GM12878 (cell line): ENCODE measurements around the gene DPH7. TPM values are rescaled to one million over a fixed set of nuclear protein-coding genes. Genes with fewer than 3 reads are reported as not detected.
A peak's percentile ranks its signal among the peaks of the same experiment; 100 is the strongest.
"Not testable (repeated sequence)": the region's sequence is repeated elsewhere in the genome, so short reads cannot be mapped to it uniquely, and the experiment has no call there.

Source experiments
- ATAC-seq: fragments of 200-7000 bp; cut with Tn5 transposase; 3 replicates; pipeline ENCODE4 v1.9.1; 2020; ENCODE audit warnings: mild to moderate bottlenecking, moderate library complexity
- BruUV-seq: library from RNA; stranded (reverse); fragments of 400-500 nt; replicated peaks from 2 replicates; lab custom pipeline; 2021; lab: Mats Ljungman, UMichigan
- CTCF ChIA-PET: fragments of 300-600 bp; sonication (Branson Sonifier 250); formaldehyde crosslinking; extraction: SDS; loops from one replicate; lab custom pipeline; 2021; ENCODE audit warnings: inconsistent platforms; lab: Yijun Ruan, JAX
- POLR2A ChIA-PET: fragments of 350-600 bp; formaldehyde crosslinking; extraction: SDS; loops from one replicate; lab custom pipeline; 2021; ENCODE audit warnings: inconsistent platforms; lab: Charles Lee
- RAD21 ChIA-PET: fragments of 300-600 bp; sonication (Branson Sonifier 250); formaldehyde crosslinking; loops from one replicate; lab custom pipeline; 2023; ENCODE audit warnings: antibody characterized with exemption; ENCODE audit not compliant: unreplicated experiment; lab: Charles Lee
- SMC1A ChIA-PET: fragments of 300-600 bp; sonication (Branson Sonifier 250); formaldehyde crosslinking; loops from one replicate; lab custom pipeline; 2023; ENCODE audit not compliant: unreplicated experiment, uncharacterized antibody; lab: Charles Lee
- DNase-seq: peaks from one replicate; pipeline ENCODE4 v3.0.0-alpha.2; 2011; ENCODE audit warnings: low read depth, low spot score
- FAIRE-seq: peaks from 3 replicates; lab custom pipeline; 2011; peaks lifted over from hg19 to GRCh38; lab: Jason Lieb, UNC
- H2AFZ ChIP-seq: 2 replicates; pipeline ENCODE4 v1.6.0; 2011; ENCODE audit warnings: low read depth, low read length, control low read depth; ENCODE audit not compliant: control insufficient read depth
- H3K27ac ChIP-seq: 2 replicates; pipeline ENCODE4 v1.5.1; 2011; ENCODE audit warnings: control low read depth; ENCODE audit not compliant: control insufficient read depth, insufficient read depth
- H3K27me3 ChIP-seq, 2 experiments: replicated peaks in 1 of 2; 2 replicates each; pipeline versions ENCODE4 v1.6.0 to v1.6.1; 2011; ENCODE audit warnings: low read length in 1 of 2; ENCODE audit not compliant: control insufficient read depth in 2 of 2, insufficient read depth in 2 of 2
- H3K36me3 ChIP-seq, 2 experiments: 2 replicates each; pipeline ENCODE4 v1.5.1; 2011; ENCODE audit warnings: low read length in 1 of 2; ENCODE audit not compliant: control insufficient read depth in 2 of 2, insufficient read depth in 2 of 2
- H3K4me1 ChIP-seq: 2 replicates; pipeline ENCODE4 v1.6.1; 2011; ENCODE audit warnings: mild to moderate bottlenecking, low read length, moderate library complexity, mixed read lengths; ENCODE audit not compliant: control insufficient read depth, insufficient read depth
- H3K4me2 ChIP-seq: 2 replicates; pipeline ENCODE4 v1.6.0; 2011; ENCODE audit warnings: control low read depth; ENCODE audit not compliant: control insufficient read depth, insufficient read depth
- H3K4me3 ChIP-seq: fragments of 200-600 bp; sonication (generic); 2 replicates; pipeline ENCODE4 v1.5.1; 2016
- H3K79me2 ChIP-seq: 2 replicates; pipeline ENCODE4 v1.6.0; 2011; ENCODE audit warnings: low read length; ENCODE audit not compliant: control insufficient read depth, insufficient read depth
- H3K9ac ChIP-seq: 2 replicates; pipeline ENCODE4 v1.8.0; 2011; ENCODE audit warnings: low read length, control low read depth, mixed read lengths; ENCODE audit not compliant: control insufficient read depth, insufficient read depth
- H3K9me3 ChIP-seq: replicated peaks from 3 replicates; pipeline ENCODE4 v1.5.1; 2011; ENCODE audit warnings: mild to moderate bottlenecking, low read length; ENCODE audit not compliant: control insufficient read depth, insufficient read depth
- H4K20me1 ChIP-seq: 2 replicates; pipeline ENCODE4 v1.6.0; 2011; ENCODE audit not compliant: control insufficient read depth, insufficient read depth
- BACH1 ChIP-seq: fragments of 450-650 bp; IDR thresholded peaks from 2 replicates; pipeline ENCODE4 v1.6.1; 2017; ENCODE audit warnings: mild to moderate bottlenecking, borderline replicate concordance
- BCL11A ChIP-seq: IDR thresholded peaks from 2 replicates; pipeline ENCODE4 v1.6.1; 2011; ENCODE audit warnings: low read depth, low read length
- BHLHE40 ChIP-seq, 2 experiments: fragments of 450-650 bp in 1 of 2; IDR thresholded peaks; 2 replicates each; pipeline ENCODE4 v1.6.1; 2011 to 2017; ENCODE audit warnings: low read depth in 2 of 2, borderline replicate concordance in 1 of 2, improper control_type of control experiment in 1 of 2, low read length in 1 of 2, mild to moderate bottlenecking in 1 of 2
- BRCA1 ChIP-seq: IDR thresholded peaks from 2 replicates; pipeline ENCODE4 v1.6.1; 2011; ENCODE audit warnings: low read depth, low read length, improper control_type of control experiment
- CBFB ChIP-seq: IDR thresholded peaks from 2 replicates; pipeline ENCODE4 v1.6.1; 2016; ENCODE audit warnings: antibody characterized with exemption, low read depth
- MYB ChIP-seq: fragments of 150-350 bp; IDR thresholded peaks from 2 replicates; pipeline ENCODE4 v1.6.1; 2014; ENCODE audit warnings: mild to moderate bottlenecking, low read depth, low read length, borderline replicate concordance
- NR2C1 ChIP-seq: fragments of 450-650 bp; IDR thresholded peaks from 2 replicates; pipeline ENCODE4 v1.6.1; 2017; ENCODE audit warnings: antibody characterized with exemption, mild to moderate bottlenecking, moderate library complexity
- PRDM15 ChIP-seq: fragments of 450-650 bp; formaldehyde crosslinking; IDR thresholded peaks from 2 replicates; pipeline ENCODE4 v1.4.0; 2020; ENCODE audit warnings: mild to moderate bottlenecking, moderate library complexity
- SPI1 ChIP-seq: IDR thresholded peaks from 2 replicates; pipeline ENCODE4 v1.6.1; 2011; ENCODE audit warnings: low read depth, mild to moderate bottlenecking, low read length, moderate library complexity, borderline replicate concordance; ENCODE audit not compliant: insufficient read depth
- ZSCAN29 ChIP-seq: fragments of 450-650 bp; IDR thresholded peaks from 2 replicates; pipeline ENCODE4 v1.6.1; 2017; ENCODE audit warnings: mild to moderate bottlenecking, moderate library complexity
- WGBS: methylation state at CpG from one replicate; pipeline ENCODE4 v1.1.6; 2016; ENCODE audit warnings: low lambda C conversion rate; ENCODE audit not compliant: insufficient replicate concordance, insufficient coverage; ENCODE audit errors: missing lambda C conversion rate; 5-methylcytosine and 5-hydroxymethylcytosine counted together
- in situ Hi-C: fragments of 300-500 bp; cut with MboI; formaldehyde crosslinking; loops from 9 replicates; pipeline ENCODE4 v1.14.3; 2018; ENCODE audit warnings: mixed read lengths
- intact Hi-C: fragments of 100-400 bp; cut with micrococcal nuclease; formaldehyde crosslinking; loops from one replicate; pipeline ENCODE4 v1.14.2; 2022; ENCODE audit not compliant: unreplicated experiment
- polyA plus RNA-seq, 11 experiments: library from polyadenylated mRNA; depleted of rRNA in 4 of 11; unstranded in 6 of 11; stranded (reverse) in 5 of 11; fragments of >200 nt; fragmentation: Nextera tagmentation in 4 of 11; fragmentation: Illumina TruSeq in 1 of 11; extraction: Ambion mirVana in 4 of 11; extraction: Trizol in 1 of 11; gene quantifications; 1 replicate in 1 of 11; 2 replicates in 10 of 11; pipeline versions ENCODE4 v1.2.1 to v1.2.3, GENCODE V29; 2011 to 2016; ENCODE audit warnings: inconsistent platforms in 2 of 11, missing spikeins in 2 of 11, low read depth in 1 of 11
- total RNA-seq, 4 experiments: library from RNA; depleted of rRNA in 3 of 4; stranded (reverse); fragments of >200 nt in 3 of 4; fragmentation: Illumina TruSeq in 1 of 4; extraction: Trizol in 1 of 4; gene quantifications; 2 replicates each; pipeline versions ENCODE4 v1.2.1 to v1.2.3, GENCODE V29; 2013 to 2021

DPH7 gene
- total and polyA plus RNA-seq, 10 of the 15 experiments (the other 5 are each of a cell fraction or from before 2014, with no cell fraction given), result 8.7 to 40.0 (median 28.1) TPM

GRCh38 chr9:137602661-137603060 is 23.9 kb upstream of the DPH7 start (continued):
- TF ChIP-seq NR2C1 (no peak), BCL11A (no peak), ZSCAN29 (no peak)

- peak overlapping the region; percentile 7; the same call in 1 of the 2 replicates for H2AFZ ChIP-seq
- H3K36me3 ChIP-seq, result no peaks in the 10 kb centered on the region
- RAD21 ChIA-PET, result no interaction called here
- no peaks in the 10 kb centered on the region for H4K20me1 ChIP-seq
- intact Hi-C loops, result no loop called here
- DNase-seq, result no peak
- 66% methylated on average over 8 of the region's 8 CpGs for WGBS
- no peak overlapping the region for H3K27ac ChIP-seq
- no peak for FAIRE-seq
- no peak for TF ChIP-seq BHLHE40 (IDR thresholded peaks at IDR 0.05; ENCODE audit: borderline replicate concordance in 1 of 2, low read depth in 2 of 2, low read length in 1 of 2)
- TF ChIP-seq PRDM15 (CRISPR knock-in tag), result no peak
- TF ChIP-seq MYB, result no peak
- TF ChIP-seq CBFB, result no peak
- no peak for TF ChIP-seq BRCA1
- no peak for TF ChIP-seq BACH1
- TF ChIP-seq SPI1, result no peak
- TF ChIP-seq, all 136 proteins: peak for 0
- H3K9me3 ChIP-seq, result no peaks in the 10 kb centered on the region
- CTCF ChIA-PET, result no interaction called here
- H3K4me3 ChIP-seq, result no peak overlapping the region
- in situ Hi-C loops, result no loop called here
- no peaks in the 10 kb centered on the region for H3K4me1 ChIP-seq
- SMC1A ChIA-PET, result interaction anchor here (0.6 kb wide), 1 partner anchor 363 kb away, joined by 3 read pairs; no protein-coding TSS in a partner anchor
- BruUV-seq, result no TSS peak
- H3K4me2 ChIP-seq, result no peak overlapping the region
- no peaks in the 10 kb centered on the region for H3K79me2 ChIP-seq
- no peak for ATAC-seq
- POLR2A ChIA-PET, result no interaction called here
- H3K9ac ChIP-seq, result no peak overlapping the region
- H3K27me3 ChIP-seq, result no peaks in the 10 kb centered on the region
Measured at GRCh38 chr9:137598943-137599342, 20.2 kb upstream of the DPH7 start.

- H2AFZ ChIP-seq, H3K79me2 ChIP-seq, FAIRE-seq, H3K4me3 ChIP-seq, BruUV-seq, intact Hi-C loops, ATAC-seq, in situ Hi-C loops, H3K27ac ChIP-seq, RAD21 ChIA-PET, H3K4me1 ChIP-seq, H4K20me1 ChIP-seq, H3K27me3 ChIP-seq, DNase-seq, H3K9me3 ChIP-seq, H3K9ac ChIP-seq, H3K36me3 ChIP-seq, SMC1A ChIA-PET, H3K4me2 ChIP-seq: not testable (repeated sequence)
- ChIA-PET POLR2A (interaction anchor here (0.6 kb wide), 2 partner anchors 9 to 91 kb away, joined by 4 read pairs; no protein-coding TSS in a partner anchor), CTCF (interaction anchor here (0.6 kb wide), 1 partner anchor 19 kb away, joined by 3 read pairs; no protein-coding TSS in a partner anchor)
- WGBS, result 91% methylated on average over 7 of the region's 7 CpGs
Measured at GRCh38 chr9:137596577-137596976, 17.9 kb upstream of the DPH7 start.
